Prostate gland (tissue), 2 donors: ENCODE measurements around the gene CCL5. TPM values are rescaled to one million over a fixed set of nuclear protein-coding genes. Genes with fewer than 3 reads are reported as not detected.

Experiments used
- DNase-seq: peaks from one replicate; pipeline ENCODE4 v3.0.0-alpha.2; 2019; ENCODE audit warnings: low spot score
- H3K27ac ChIP-seq, 2 donors: fragments of 200-600 bp; sonication (generic); 2 replicates each; pipeline ENCODE4 v1.5.1; 2017 to 2019
- H3K27me3 ChIP-seq: fragments of 200-600 bp; sonication (generic); replicated peaks from 2 replicates; pipeline ENCODE4 v1.5.1; 2019; ENCODE audit not compliant: insufficient read depth
- H3K36me3 ChIP-seq, 2 donors: fragments of 200-600 bp; sonication (generic); 1 replicate in 1 of 2; 2 replicates in 1 of 2; pipeline versions ENCODE4 v1.5.1 to v1.8.1; 2017 to 2019
- H3K4me1 ChIP-seq: fragments of 200-600 bp; sonication (generic); replicated peaks from 2 replicates; pipeline ENCODE4 v1.5.1; 2019
- H3K4me3 ChIP-seq, 2 donors: fragments of 200-600 bp; sonication (generic); 2 replicates each; pipeline ENCODE4 v1.5.1; 2017 to 2019
- H3K9me3 ChIP-seq: fragments of 200-600 bp; sonication (generic); 2 replicates; pipeline ENCODE4 v1.5.1; 2017
- POLR2A ChIP-seq: fragments of 450-650 bp; IDR thresholded peaks from one replicate; pipeline ENCODE4 v1.6.1; 2016; ENCODE audit warnings: antibody characterized with exemption, mild to moderate bottlenecking
- POLR2AphosphoS5 ChIP-seq: sonication (generic); formaldehyde crosslinking; IDR thresholded peaks from one replicate; pipeline ENCODE4 v1.6.1; 2017; ENCODE audit warnings: antibody characterized with exemption
- WGBS: methylation state at CpG from one replicate; pipeline ENCODE4 v1.1.5; 2018; 5-methylcytosine and 5-hydroxymethylcytosine counted together
- intact Hi-C: fragments of 100-400 bp; cut with DNase I; formaldehyde crosslinking; loops from one replicate; pipeline ENCODE4 v1.14.2; 2022
- total RNA-seq, 2 donors: library from RNA; depleted of rRNA; stranded (reverse); fragments of >200 nt; gene quantifications; one replicate each; pipeline ENCODE4 v1.1.0, GENCODE V29; 2016
- TF ChIP-seq, protein P1 (sequence below), 4 experiments: fragments of 200-600 bp in 2 of 4; fragments of 450-650 bp in 2 of 4; sonication (generic) in 2 of 4; IDR thresholded peaks; 1 replicate in 3 of 4; 2 replicates in 1 of 4; pipeline ENCODE4 v1.5.1; 2016 to 2019; ENCODE audit warnings: antibody characterized with exemption in 4 of 4, mild to moderate bottlenecking in 2 of 4, moderate library complexity in 2 of 4

The CCL5 gene
- total RNA-seq, 2 donors from 2014 or later = 1.2 to 4.5 TPM

- Histone ChIP-seq H3K27ac (no peak overlapping the region), H3K27me3 (no peaks in the 10 kb centered on the region), H3K36me3 (no peaks in the 10 kb centered on the region), H3K4me3 (no peak overlapping the region), H3K9me3 (no peaks in the 10 kb centered on the region), H3K4me1 (no peaks in the 10 kb centered on the region)
- TF ChIP-seq POLR2A (no peak), POLR2AphosphoS5 (no peak)
- TF ChIP-seq, protein P1, sequence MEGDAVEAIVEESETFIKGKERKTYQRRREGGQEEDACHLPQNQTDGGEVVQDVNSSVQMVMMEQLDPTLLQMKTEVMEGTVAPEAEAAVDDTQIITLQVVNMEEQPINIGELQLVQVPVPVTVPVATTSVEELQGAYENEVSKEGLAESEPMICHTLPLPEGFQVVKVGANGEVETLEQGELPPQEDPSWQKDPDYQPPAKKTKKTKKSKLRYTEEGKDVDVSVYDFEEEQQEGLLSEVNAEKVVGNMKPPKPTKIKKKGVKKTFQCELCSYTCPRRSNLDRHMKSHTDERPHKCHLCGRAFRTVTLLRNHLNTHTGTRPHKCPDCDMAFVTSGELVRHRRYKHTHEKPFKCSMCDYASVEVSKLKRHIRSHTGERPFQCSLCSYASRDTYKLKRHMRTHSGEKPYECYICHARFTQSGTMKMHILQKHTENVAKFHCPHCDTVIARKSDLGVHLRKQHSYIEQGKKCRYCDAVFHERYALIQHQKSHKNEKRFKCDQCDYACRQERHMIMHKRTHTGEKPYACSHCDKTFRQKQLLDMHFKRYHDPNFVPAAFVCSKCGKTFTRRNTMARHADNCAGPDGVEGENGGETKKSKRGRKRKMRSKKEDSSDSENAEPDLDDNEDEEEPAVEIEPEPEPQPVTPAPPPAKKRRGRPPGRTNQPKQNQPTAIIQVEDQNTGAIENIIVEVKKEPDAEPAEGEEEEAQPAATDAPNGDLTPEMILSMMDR (IDR thresholded peaks at IDR 0.05) = no peak
- 64% methylated on average over 3 of the region's 3 CpGs for WGBS
- intact Hi-C loops = no loop called here
- DNase-seq = no peak
Measured at GRCh38 chr17:35865412-35866340, 14.5 kb downstream of the CCL5 start.

DNA sequence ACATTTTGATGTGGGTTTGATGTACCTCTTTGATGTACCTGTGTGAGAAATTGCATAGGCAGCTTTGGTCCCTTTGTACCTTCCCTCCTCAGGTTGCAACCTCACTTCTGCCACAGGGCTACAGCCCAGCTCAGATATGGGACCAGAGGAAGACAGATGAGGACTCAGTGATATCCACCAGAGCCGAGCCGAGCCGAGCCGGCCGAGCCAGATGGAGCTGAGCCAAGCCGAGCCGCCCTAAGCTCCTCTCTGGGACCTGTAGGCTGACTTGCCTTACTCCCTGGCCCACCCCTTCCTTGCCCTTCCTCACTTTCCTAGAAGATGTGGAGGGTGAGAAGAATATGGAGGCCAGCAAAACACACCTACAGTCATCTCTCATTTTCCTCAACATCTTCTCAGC, 15.3 kb downstream of the CCL5 start:
- Histone ChIP-seq H3K36me3 (no peaks in the 10 kb centered on the region), H3K4me3 (no peak overlapping the region), H3K27me3 (no peaks in the 10 kb centered on the region), H3K4me1 (no peaks in the 10 kb centered on the region), H3K27ac (no peak overlapping the region), H3K9me3 (no peaks in the 10 kb centered on the region)
- no peak for DNase-seq
- 92% methylated on average over 7 of the region's 7 CpGs for WGBS
- TF ChIP-seq POLR2AphosphoS5 (no peak), POLR2A (no peak)
- TF ChIP-seq, protein P1 (IDR thresholded peaks at IDR 0.05) = no peak
- intact Hi-C loops = no loop called here

DNA sequence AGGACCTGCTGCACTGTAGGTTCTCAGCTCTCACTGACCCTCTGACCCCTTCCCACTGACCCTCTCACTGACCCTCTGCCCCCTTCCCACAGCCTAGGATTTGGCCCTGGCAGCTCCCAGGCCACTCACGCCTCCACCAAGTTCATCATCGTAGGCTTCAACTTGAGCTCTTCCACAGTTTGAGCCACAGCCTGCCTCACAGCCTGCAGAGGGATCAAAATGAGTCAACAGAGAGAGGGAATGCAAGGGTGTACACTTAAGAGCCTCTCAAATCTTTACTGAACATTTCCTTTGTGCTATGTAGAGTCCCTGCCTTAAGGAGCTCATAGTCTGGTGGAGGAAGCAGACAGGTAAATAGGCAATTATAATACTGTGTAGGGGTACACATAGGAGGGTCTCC, 23.6 kb downstream of the CCL5 start:
- intact Hi-C loops = no loop called here
- no peak overlapping the region for H3K27ac ChIP-seq
- H3K4me1 ChIP-seq = no peaks in the 10 kb centered on the region
- no peak for TF ChIP-seq POLR2AphosphoS5
- no peak overlapping the region for H3K4me3 ChIP-seq
- H3K36me3 ChIP-seq = no peaks in the 10 kb centered on the region
- no peaks in the 10 kb centered on the region for H3K9me3 ChIP-seq
- no peaks in the 10 kb centered on the region for H3K27me3 ChIP-seq
- WGBS = 93% methylated on average over 2 of the region's 2 CpGs
- DNase-seq = no peak

- intact Hi-C loops = no loop called here
Measured at GRCh38 chr17:35855965-35856364, 24.2 kb downstream of the CCL5 start.

More at GRCh38 chr17:35855965-35856364, 24.2 kb downstream of the CCL5 start:
- H3K9me3 ChIP-seq = no peaks in the 10 kb centered on the region
- H3K36me3 ChIP-seq = no peaks in the 10 kb centered on the region
- no peak for DNase-seq
- 54% methylated on average over 5 of the region's 5 CpGs for whole genome bisulfite sequencing
- no peak overlapping the region for H3K4me3 ChIP-seq
- no peak overlapping the region for H3K27ac ChIP-seq
- H3K27me3 ChIP-seq = no peaks in the 10 kb centered on the region
- no peaks in the 10 kb centered on the region for H3K4me1 ChIP-seq
- TF ChIP-seq POLR2A (no peak), POLR2AphosphoS5 (no peak)
- TF ChIP-seq, protein P1 (IDR thresholded peaks at IDR 0.05) = no peak
